ENCODE results near the gene SEL1L. TPM values are rescaled to one million over a fixed set of nuclear protein-coding genes. Genes with fewer than 3 reads are reported as not detected.
A peak's percentile ranks its signal among the peaks of the same experiment; 100 is the strongest.

Gene SEL1L
- 57.8 TPM for polyA plus RNA-seq (2013, experiment 1 of 2)
- polyA plus RNA-seq (2013, experiment 2 of 2): 58.9 TPM

GRCh38 chr14:81533536-81534343 lies at the start of gene SEL1L:
Gene SEL1L (minus strand): TSS chr14:81533853. CDS start chr14:81533744, 109 bp downstream.
- Histone ChIP-seq H3K36me3 (ENCODE audit: control insufficient read depth in 1 of 2, insufficient read depth in 2 of 2, low read depth in 1 of 2, low read length in 2 of 2) (peaks cover 0 to 3% of the 10 kb centered on the region in 2 experiments), H4K91ac (ENCODE audit: low read length) (peak within 1 kb of the TSS; percentile 34), H2BK5ac (ENCODE audit: low read depth, low read length, poor library complexity, severe bottlenecking) (no peak within 1 kb of the TSS), H3K27me3 (ENCODE audit: control insufficient read depth in 1 of 2, insufficient read depth in 1 of 2, low read length in 2 of 2) (no peaks in the 10 kb centered on the region), H3K14ac (ENCODE audit: low read length in 2 of 2) (peak within 1 kb of the TSS in 1 of 2 experiments; percentile 57), H4K8ac (ENCODE audit: low read length) (peak within 1 kb of the TSS; percentile 78), H3K4me1 (ENCODE audit: control insufficient read depth, insufficient read depth, low read depth, low read length) (peaks cover 1% of the 10 kb centered on the region), H3K79me1 (replicated peaks; ENCODE audit: low read length, poor library complexity, severe bottlenecking) (peaks cover 3% of the 10 kb centered on the region), H3K23ac (ENCODE audit: low read length in 2 of 2) (peak within 1 kb of the TSS in 1 of 2 experiments; percentile 42), H3K4ac (ENCODE audit: low read depth in 1 of 2, low read length in 2 of 2) (peak within 1 kb of the TSS; percentile 73 to 82), H3K4me2 (ENCODE audit: low read length, poor library complexity, severe bottlenecking) (peak within 1 kb of the TSS; percentile 86), H3K9ac (ENCODE audit: low read length) (peak within 1 kb of the TSS; percentile 95), H2AK5ac (ENCODE audit: low read length, severe bottlenecking) (no peak within 1 kb of the TSS), H2AFZ (ENCODE audit: low read depth, low read length) (peak within 1 kb of the TSS; percentile 68), H2BK12ac (ENCODE audit: low read length in 2 of 2) (no peak within 1 kb of the TSS), H2BK15ac (ENCODE audit: low read depth, poor library complexity, severe bottlenecking) (no peak within 1 kb of the TSS), H3K18ac (ENCODE audit: low read depth in 1 of 2, low read length in 2 of 2) (peak within 1 kb of the TSS; percentile 5 to 97), H2BK120ac (ENCODE audit: low read depth, low read length) (no peak within 1 kb of the TSS), H3K4me3 (ENCODE audit: insufficient read depth in 1 of 2, low read depth in 1 of 2, low read length in 2 of 2) (peak within 1 kb of the TSS; percentile 98), H3K9me3 (ENCODE audit: control insufficient read depth, low read length) (peaks cover 2% of the 10 kb centered on the region), H3K27ac (ENCODE audit: low read length, poor library complexity, severe bottlenecking) (no peak within 1 kb of the TSS)
- DNase-seq: peak; percentile 100
- WGBS: 2% methylated on average over 50 of the region's 50 CpGs

GRCh38 chr14:81582420-81582819 lies 48.8 kb upstream of the SEL1L start:
- no peaks in the 10 kb centered on the region for H3K79me1 ChIP-seq (replicated peaks; ENCODE audit: low read length, poor library complexity, severe bottlenecking)
- H3K4me3 ChIP-seq (ENCODE audit: insufficient read depth in 1 of 2, low read depth in 1 of 2, low read length in 2 of 2): no peak overlapping the region
- H3K14ac ChIP-seq (ENCODE audit: low read length in 2 of 2): no peak overlapping the region
- no peaks in the 10 kb centered on the region for H3K27me3 ChIP-seq (ENCODE audit: control insufficient read depth in 1 of 2, insufficient read depth in 1 of 2, low read length in 2 of 2)
- H4K8ac ChIP-seq (ENCODE audit: low read length): no peak overlapping the region
- H3K36me3 ChIP-seq (ENCODE audit: control insufficient read depth in 1 of 2, insufficient read depth in 2 of 2, low read depth in 1 of 2, low read length in 2 of 2): no peaks in the 10 kb centered on the region
- H3K4me1 ChIP-seq (ENCODE audit: control insufficient read depth, insufficient read depth, low read depth, low read length): no peaks in the 10 kb centered on the region
- no peak for DNase-seq
- H2AFZ ChIP-seq (ENCODE audit: low read depth, low read length): no peak overlapping the region
- H3K9me3 ChIP-seq (ENCODE audit: control insufficient read depth, low read length): no peaks in the 10 kb centered on the region
- H4K91ac ChIP-seq (ENCODE audit: low read length): no peak overlapping the region
- WGBS: 83% methylated on average over 2 of the region's 3 CpGs
- no peak overlapping the region for H3K27ac ChIP-seq (ENCODE audit: low read length, poor library complexity, severe bottlenecking)
- no peak overlapping the region for H2BK120ac ChIP-seq (ENCODE audit: low read depth, low read length)
- no peak overlapping the region for H2BK12ac ChIP-seq (ENCODE audit: low read length in 2 of 2)
- no peak overlapping the region for H2AK5ac ChIP-seq (ENCODE audit: low read length, severe bottlenecking)
- H3K4me2 ChIP-seq (ENCODE audit: low read length, poor library complexity, severe bottlenecking): no peak overlapping the region
- no peak overlapping the region for H3K18ac ChIP-seq (ENCODE audit: low read depth in 1 of 2, low read length in 2 of 2)
- no peak overlapping the region for H3K9ac ChIP-seq (ENCODE audit: low read length)
- H2BK5ac ChIP-seq (ENCODE audit: low read depth, low read length, poor library complexity, severe bottlenecking): no peak overlapping the region
- H2BK15ac ChIP-seq (ENCODE audit: low read depth, poor library complexity, severe bottlenecking): no peak overlapping the region
- no peak overlapping the region for H3K23ac ChIP-seq (ENCODE audit: low read length in 2 of 2)
- H3K4ac ChIP-seq (ENCODE audit: low read depth in 1 of 2, low read length in 2 of 2): no peak overlapping the region

- WGBS: 88% methylated on average over 1 of the region's 2 CpGs
- H2AFZ ChIP-seq (ENCODE audit: low read depth, low read length): no peak overlapping the region
Measured at GRCh38 chr14:81579115-81579514, 45.5 kb upstream of the SEL1L start.

GRCh38 chr14:81571437-81571836 lies 37.8 kb upstream of the SEL1L start:
- Histone ChIP-seq H3K27ac (ENCODE audit: low read length, poor library complexity, severe bottlenecking) (no peak overlapping the region), H2AK5ac (ENCODE audit: low read length, severe bottlenecking) (no peak overlapping the region), H2BK15ac (ENCODE audit: low read depth, poor library complexity, severe bottlenecking) (no peak overlapping the region), H2BK12ac (ENCODE audit: low read length in 2 of 2) (no peak overlapping the region), H2AFZ (ENCODE audit: low read depth, low read length) (no peak overlapping the region), H3K4me1 (ENCODE audit: control insufficient read depth, insufficient read depth, low read depth, low read length) (no peaks in the 10 kb centered on the region), H3K4me2 (ENCODE audit: low read length, poor library complexity, severe bottlenecking) (no peak overlapping the region), H3K18ac (ENCODE audit: low read depth in 1 of 2, low read length in 2 of 2) (no peak overlapping the region), H3K23ac (ENCODE audit: low read length in 2 of 2) (no peak overlapping the region), H3K27me3 (ENCODE audit: control insufficient read depth in 1 of 2, insufficient read depth in 1 of 2, low read length in 2 of 2) (peaks cover 0 to 5% of the 10 kb centered on the region in 2 experiments), H3K9ac (ENCODE audit: low read length) (no peak overlapping the region), H3K79me1 (replicated peaks; ENCODE audit: low read length, poor library complexity, severe bottlenecking) (no peaks in the 10 kb centered on the region), H3K4me3 (ENCODE audit: insufficient read depth in 1 of 2, low read depth in 1 of 2, low read length in 2 of 2) (no peak overlapping the region), H4K8ac (ENCODE audit: low read length) (no peak overlapping the region), H3K4ac (ENCODE audit: low read depth in 1 of 2, low read length in 2 of 2) (no peak overlapping the region), H2BK5ac (ENCODE audit: low read depth, low read length, poor library complexity, severe bottlenecking) (no peak overlapping the region), H4K91ac (ENCODE audit: low read length) (no peak overlapping the region), H2BK120ac (ENCODE audit: low read depth, low read length) (no peak overlapping the region), H3K36me3 (ENCODE audit: control insufficient read depth in 1 of 2, insufficient read depth in 2 of 2, low read depth in 1 of 2, low read length in 2 of 2) (no peaks in the 10 kb centered on the region), H3K14ac (ENCODE audit: low read length in 2 of 2) (no peak overlapping the region), H3K9me3 (ENCODE audit: control insufficient read depth, low read length) (no peaks in the 10 kb centered on the region)
- DNase-seq: no peak
- WGBS: 88% methylated on average over 3 of the region's 5 CpGs

More at GRCh38 chr14:81579115-81579514, 45.5 kb upstream of the SEL1L start:
- H3K9ac ChIP-seq (ENCODE audit: low read length): no peak overlapping the region
- H3K14ac ChIP-seq (ENCODE audit: low read length in 2 of 2): no peak overlapping the region
- no peaks in the 10 kb centered on the region for H3K9me3 ChIP-seq (ENCODE audit: control insufficient read depth, low read length)
- no peaks in the 10 kb centered on the region for H3K4me1 ChIP-seq (ENCODE audit: control insufficient read depth, insufficient read depth, low read depth, low read length)
- no peak overlapping the region for H2BK12ac ChIP-seq (ENCODE audit: low read length in 2 of 2)
- no peak overlapping the region for H3K4ac ChIP-seq (ENCODE audit: low read depth in 1 of 2, low read length in 2 of 2)
- no peak overlapping the region for H3K4me2 ChIP-seq (ENCODE audit: low read length, poor library complexity, severe bottlenecking)
- H2BK15ac ChIP-seq (ENCODE audit: low read depth, poor library complexity, severe bottlenecking): no peak overlapping the region
- H2BK5ac ChIP-seq (ENCODE audit: low read depth, low read length, poor library complexity, severe bottlenecking): no peak overlapping the region
- H3K79me1 ChIP-seq (replicated peaks; ENCODE audit: low read length, poor library complexity, severe bottlenecking): no peaks in the 10 kb centered on the region
- H4K8ac ChIP-seq (ENCODE audit: low read length): no peak overlapping the region
- no peak overlapping the region for H3K4me3 ChIP-seq (ENCODE audit: insufficient read depth in 1 of 2, low read depth in 1 of 2, low read length in 2 of 2)
- H3K27ac ChIP-seq (ENCODE audit: low read length, poor library complexity, severe bottlenecking): no peak overlapping the region
- no peak overlapping the region for H3K18ac ChIP-seq (ENCODE audit: low read depth in 1 of 2, low read length in 2 of 2)
- no peak overlapping the region for H3K23ac ChIP-seq (ENCODE audit: low read length in 2 of 2)
- H3K36me3 ChIP-seq (ENCODE audit: control insufficient read depth in 1 of 2, insufficient read depth in 2 of 2, low read depth in 1 of 2, low read length in 2 of 2): no peaks in the 10 kb centered on the region
- H2BK120ac ChIP-seq (ENCODE audit: low read depth, low read length): no peak overlapping the region
- DNase-seq: no peak
- H2AK5ac ChIP-seq (ENCODE audit: low read length, severe bottlenecking): no peak overlapping the region
- H4K91ac ChIP-seq (ENCODE audit: low read length): no peak overlapping the region
- H3K27me3 ChIP-seq (ENCODE audit: control insufficient read depth in 1 of 2, insufficient read depth in 1 of 2, low read length in 2 of 2): no peaks in the 10 kb centered on the region
